Amniotic epithelial cell (primary cell): ENCODE measurements around the gene CDKAL1.
"Not testable (repeated sequence)": the region's sequence is repeated elsewhere in the genome, so short reads cannot be mapped to it uniquely, and the experiment has no call there.

Experiments used
- DNase-seq: peaks from one replicate; pipeline ENCODE4 v3.0.0-alpha.2; 2010; ENCODE audit warnings: low read depth

Gene CDKAL1

DNA sequence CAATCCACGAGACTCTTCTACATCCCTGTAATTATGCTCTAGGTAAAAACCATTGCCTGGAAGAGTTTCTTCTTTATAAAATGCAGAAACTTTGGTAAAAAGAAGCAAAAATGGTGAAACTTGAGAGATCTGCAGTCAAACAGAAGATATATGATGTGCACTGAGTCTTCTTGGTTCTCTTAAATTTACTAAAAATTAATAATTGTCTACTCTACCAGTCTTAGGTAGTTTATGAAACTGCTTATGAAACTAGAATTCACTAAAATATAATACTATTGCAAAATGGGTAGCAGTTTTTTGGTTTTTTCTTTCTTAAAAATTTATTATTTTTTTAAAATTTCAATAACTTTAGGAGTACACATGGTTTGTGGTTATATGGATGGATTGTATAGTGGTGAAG is 540.2 kb downstream of the CDKAL1 start:
- no peak for DNase-seq

DNA sequence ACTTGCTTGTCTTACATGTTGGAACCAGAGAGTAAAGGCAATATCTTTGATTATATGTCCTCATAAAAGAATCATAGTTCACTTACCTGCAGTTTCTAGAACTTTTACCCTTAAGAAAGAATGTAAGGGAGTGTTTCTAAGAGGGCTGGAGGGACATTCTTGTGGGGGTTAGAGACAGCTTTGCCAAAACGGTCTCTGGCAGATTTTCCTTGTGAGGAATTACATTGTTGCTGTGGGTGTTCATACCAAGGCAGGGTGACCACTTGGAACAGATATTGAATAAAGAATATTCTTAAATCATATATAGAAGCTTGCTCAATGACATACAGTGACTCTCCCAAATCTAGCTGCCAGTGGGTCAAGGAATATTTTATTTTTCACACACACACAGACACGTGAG is 541.7 kb downstream of the CDKAL1 start:
- no peak for DNase-seq

DNA sequence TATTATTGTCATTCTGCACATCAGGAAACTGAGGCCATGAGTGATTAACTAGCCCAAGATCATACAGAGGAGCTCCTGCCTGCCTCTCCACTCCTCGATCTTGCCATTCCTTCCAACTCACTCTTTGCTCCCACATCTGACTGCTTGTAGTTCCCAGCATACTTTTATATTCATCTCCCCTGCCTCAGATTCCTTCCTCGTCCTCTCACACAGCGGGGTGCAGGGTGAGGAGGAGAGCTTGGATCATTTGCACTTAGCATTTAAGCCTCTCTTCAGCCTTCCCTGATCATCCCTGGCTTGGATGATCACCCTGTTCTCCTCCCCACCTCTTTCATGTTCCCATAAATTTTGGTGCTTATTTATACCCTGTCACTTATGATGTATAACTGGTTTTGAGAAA is 544.2 kb downstream of the CDKAL1 start:
- no peak for DNase-seq

DNA sequence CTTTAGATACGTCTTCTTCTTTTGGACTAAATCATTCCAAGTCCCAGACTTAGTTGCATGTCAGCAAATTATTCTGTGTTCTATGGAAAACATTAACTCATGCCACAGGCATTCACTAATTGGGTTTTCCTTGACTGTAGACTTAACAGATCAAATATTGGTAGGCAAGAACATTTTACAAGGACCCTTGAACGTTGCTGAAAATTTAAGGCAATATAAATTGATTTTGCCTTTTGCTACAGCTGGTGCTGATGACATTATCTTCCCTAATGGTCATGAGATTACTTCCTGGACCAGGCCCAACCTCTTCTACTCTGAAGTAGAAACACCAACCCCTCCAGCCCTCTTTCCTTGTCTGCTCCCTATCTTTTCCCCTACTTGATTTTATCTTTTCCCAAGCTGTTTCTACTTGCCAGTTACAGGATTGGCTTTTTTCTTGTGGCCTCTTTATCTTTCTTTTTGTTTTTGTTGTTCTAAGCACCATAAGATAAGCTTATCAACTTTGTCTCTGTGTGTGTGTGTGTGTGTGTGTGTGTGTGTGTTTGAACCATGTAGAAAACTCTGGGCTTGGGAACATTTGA is 545.3 kb downstream of the CDKAL1 start:
- DNase-seq, result peak; percentile 58

DNA sequence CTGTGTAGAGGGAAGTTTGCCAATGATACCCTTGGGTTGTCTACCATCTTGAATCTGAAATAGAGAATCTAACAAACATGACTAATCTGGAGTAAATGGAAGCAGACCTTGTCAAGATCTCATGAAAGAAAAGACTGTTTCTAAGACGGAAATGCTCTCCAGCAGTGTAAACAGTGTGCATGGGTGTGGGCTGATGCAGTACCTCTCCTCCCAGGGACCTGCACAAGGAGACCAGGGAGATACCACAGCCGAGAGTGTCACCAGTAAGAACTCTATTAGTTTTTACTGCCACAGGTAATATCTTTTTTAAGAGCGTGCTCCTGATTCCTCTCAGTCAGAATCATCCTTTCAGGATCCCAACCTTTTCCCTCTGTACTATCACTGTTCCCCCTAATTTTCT is 546.0 kb downstream of the CDKAL1 start:
- no peak for DNase-seq

DNA sequence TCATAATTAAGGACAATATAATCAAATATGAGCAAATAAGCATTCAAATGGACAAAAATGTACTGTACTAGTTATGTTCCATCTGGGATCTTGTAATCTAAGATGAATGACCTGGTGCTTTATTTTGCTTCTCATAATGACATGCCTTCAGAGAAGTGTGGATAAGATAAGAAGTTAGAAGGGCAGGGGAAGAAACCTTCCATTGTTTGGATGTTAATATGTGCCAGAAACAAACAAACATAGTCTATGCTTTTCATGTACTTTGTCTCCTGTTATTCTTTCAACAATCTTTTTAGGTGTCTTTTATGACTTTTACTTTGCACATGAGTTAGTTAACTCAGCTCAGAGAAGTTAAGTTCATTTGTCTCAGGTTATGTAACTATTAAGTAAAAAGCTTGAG is 547.8 kb downstream of the CDKAL1 start:
- peak; percentile 3 for DNase-seq

DNA sequence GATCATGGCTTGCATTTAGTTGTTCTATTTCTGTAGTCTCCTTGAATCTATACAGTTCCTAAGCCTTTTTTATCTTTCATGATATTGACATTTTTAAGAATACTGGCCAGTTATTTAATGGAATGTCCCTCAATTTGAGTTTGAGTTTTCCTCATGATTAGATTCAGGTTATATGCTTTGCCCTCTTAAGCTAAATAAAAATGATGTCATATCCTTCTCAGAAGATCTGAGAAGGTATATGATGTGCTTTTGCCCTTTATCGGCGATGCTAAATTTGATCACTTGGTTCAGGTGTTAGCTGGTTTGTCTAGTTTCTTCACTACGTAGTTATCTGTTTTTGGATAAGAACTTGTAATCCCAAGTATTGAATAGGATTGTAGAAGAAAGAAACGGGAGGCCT is 549.5 kb downstream of the CDKAL1 start:
- DNase-seq, result no peak

DNA sequence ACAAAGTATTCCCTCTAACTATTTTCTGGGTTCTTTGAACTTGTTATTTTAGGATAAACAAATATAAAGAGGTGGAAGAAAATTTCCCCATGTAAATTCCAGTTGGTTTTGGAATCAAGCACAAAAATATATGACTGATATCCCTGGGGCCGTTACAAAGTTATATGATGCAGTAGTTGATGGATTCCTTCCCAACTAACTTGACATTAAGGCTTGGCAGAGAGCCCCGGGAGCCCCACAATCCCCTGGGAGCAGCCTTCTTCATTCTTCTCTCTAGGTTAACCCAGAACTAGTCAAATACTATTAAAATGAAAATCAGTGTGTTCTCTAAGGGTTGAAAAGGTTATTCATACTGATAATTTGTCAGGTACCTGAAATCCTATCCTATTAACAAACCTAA is 550.4 kb downstream of the CDKAL1 start:
- no peak for DNase-seq

DNA sequence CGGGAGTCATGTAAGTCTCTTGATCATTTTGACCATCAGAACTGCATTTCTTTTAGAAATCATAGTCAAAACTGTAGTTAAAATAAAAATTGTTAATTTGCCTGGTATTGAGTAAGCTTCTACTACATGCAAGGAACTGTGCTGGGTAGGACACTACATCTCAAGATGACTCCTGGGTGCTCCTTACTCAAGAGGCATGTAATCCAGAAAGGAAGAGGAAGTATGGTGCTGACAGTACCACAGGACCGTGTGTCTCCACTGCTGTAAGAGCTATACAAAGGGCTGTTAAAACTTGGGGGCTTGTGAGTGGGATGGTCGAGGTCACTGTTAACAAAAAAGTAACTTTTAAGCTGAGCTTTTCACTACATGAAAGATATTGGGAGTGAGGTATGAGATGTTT is 551.0 kb downstream of the CDKAL1 start:
- DNase-seq, result no peak

DNA sequence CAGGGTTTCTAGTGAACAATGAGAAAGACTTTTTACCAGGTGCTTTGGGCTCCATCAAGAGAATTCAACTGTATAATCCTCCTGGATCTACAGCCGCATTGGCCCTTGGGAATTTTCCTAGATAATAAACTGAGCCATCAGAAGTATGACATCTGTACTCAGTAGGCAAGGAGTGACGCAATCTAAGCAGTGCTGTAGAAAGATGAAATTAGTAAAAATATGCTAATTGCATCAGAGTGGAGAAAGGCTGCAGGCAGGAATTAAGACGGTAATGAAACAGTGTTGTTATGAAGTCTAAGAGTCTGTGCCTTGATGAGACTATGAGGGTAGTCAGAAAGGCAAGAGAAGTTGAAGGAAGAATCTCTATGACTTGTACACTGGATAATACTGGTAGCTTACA is 551.4 kb downstream of the CDKAL1 start:
- peak; percentile 14 for DNase-seq

DNA sequence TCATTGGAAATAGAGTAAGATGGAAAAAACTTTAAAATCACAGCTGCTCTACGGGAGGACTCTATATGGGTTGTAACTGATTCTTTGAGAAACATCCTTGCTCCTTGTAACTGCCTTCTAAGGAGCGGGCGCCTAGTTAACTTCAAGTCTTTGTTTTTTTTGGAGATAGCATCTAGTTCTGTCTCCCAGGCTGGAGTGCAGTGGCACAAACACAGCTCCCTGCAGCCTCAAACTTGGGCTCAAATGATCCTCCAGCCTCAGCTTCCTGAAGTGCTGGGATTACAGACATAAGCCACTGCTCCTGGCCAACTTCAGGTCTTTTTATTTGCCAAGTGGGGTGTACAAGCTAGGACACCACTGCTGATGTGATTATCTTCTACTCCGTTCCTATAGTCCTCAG is 552.9 kb downstream of the CDKAL1 start:
- DNase-seq, result no peak

DNA sequence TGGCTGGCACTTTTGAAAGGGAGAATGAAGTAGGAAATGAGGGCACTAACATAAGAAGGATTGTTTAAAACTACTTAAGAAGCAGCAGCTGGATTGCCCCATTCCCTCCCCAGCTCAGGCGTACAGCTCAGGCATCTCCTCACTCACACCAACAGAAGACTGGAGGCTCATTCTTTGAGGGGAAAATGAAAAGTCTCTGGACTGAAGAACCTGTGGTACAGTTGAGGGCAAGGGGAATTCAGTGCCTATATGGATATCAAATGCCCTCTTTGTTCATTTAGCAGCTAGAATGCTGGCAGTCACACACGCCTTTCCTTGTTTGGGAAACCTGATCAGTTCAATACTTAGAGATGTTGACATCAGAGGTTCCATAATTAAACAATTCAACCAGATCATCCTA is 557.2 kb downstream of the CDKAL1 start:
- no peak for DNase-seq

DNA sequence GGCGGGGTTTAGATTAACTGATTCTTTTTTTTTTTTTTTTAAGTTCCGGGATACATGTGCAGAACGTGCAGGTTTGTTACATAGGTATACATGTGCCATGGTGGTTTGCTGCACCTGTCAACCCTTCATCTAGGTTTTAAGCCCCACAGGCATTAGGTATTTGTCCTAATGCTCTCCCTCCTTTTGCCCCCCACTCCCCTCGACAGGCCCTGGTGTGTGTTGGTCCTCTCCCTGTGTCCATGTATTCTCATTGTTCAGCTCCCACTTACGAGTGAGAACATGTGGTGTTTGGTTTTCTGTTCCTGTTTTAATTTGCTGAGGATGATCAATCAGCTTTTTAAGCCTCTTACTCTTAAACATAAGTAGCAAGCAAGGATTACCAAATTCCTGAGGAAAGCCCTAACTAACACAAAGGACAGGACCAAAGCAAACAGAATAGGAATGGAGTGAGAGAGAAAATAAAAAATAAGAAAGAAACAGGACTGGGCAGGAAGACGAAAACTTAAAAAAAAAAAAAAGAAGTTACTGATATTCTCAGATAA is 558.0 kb downstream of the CDKAL1 start:
- not testable (repeated sequence) for DNase-seq

DNA sequence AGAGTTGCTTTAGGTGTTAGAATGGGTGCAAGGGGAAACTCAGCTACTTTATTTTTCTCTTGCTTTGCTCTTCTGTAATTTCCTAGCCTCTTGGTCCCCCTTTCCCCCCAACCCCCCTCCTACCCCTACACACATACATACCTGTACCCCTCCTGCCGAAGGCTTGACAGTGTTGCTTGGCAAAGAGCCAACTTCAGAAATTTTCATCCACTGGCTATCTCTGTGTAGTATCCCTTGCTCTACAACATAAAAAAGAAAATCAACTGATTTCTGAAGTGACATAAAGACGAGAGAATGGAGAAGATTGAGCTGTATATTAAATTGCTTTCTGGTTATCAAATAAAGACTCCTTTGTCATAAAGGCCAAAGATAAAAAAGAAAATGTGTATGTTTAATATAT is 561.2 kb downstream of the CDKAL1 start:
- no peak for DNase-seq

DNA sequence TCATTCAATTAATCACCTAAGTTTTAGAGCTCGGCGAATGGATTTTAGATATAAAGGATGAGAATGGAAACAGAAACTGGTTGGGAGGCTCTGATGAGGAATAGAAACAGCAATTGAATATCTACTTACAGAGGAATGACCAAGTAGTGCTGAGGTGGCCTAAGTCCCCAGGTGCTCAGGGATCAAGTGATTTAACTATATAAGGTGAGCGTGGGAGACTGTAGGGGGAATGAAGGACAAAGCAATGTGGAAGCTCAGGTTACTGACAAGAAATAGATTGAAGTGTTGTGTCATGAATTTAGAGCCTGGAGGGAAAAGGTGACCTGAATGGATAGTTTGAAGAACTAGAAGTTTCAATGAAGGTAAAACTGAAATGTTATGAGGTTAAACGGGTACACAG is 563.9 kb downstream of the CDKAL1 start:
- no peak for DNase-seq

DNA sequence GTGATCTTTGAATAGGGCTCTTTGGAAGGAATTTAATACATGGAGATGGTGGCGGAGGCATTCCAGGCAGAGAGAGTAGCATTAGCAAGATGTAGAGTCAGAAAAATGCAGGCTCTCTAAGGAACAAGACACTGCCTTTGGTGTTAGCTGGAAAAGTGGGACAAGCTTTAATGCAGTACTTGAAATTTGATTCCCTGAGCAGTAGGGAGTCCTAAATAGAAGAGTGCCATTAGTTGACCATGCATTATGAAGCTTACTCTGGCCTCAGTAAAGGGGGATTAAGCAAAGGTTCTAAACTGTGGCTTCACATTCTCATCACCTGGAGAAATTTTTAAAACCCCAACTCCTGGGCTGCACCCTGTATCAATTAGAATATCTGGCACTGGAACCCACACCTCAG is 564.5 kb downstream of the CDKAL1 start:
- DNase-seq, result no peak

DNA sequence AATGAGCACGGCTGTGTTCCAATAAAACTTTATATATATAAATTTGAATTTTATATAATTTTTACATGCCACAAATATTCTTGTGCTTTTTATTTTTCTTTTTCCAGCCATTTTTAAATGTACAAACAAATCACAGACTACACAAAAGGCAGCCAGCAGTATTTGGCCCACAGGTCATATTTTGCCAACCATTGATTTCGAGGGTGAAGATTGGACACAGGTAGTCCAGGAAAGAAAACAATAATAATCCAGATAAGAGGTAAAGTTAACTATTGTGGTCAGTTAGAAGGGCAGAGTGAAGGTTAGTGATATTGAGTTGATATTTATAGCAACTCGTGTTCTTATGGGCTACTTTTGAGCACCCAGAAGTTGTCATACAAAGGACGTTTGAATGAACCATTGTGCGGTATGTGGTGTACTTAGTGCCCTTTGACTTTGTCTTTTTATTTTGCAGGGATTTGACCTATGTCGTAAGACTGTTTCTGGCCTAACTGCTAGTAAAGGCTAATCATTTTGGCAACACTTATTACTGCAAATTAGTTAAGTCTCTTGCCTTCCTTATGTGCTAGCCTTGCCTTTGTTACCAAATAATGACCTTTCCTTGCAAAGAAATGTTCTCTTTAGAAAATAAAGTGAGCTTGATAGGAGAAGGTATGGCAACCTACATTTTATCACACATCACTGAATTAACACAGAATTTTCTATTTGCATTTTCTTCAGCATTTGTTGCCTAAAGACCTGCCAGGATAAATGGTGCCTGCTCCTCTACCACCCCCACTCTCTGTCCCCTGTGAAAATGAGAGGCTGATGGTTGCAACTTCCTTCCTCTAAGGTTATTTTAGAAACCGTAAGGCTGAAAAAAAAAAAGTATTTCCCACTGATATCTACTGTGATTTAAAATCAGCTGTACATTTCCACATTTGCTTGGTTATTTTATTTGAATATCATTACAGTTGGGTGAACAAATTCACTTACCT is 565.4 kb downstream of the CDKAL1 start:
- no peak for DNase-seq

DNA sequence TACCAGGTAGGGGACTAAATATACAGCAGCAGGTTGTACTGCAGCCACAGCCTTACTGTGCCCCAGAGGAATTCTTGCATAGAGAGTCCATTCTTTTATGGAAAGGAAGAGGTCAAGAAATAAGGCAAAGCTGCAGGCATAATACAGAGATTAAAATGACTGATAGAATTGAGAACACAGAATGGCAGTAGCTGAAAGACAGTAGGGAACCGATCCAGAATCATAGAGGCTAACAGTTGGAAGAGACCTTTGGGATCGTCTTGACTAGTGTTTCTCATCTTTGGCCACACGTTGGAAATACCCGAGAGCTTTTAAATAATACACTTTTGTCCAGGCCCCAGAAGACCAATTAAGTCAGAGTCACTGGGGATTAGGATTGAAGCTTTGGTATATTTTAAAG is 566.7 kb downstream of the CDKAL1 start:
- DNase-seq, result no peak

DNA sequence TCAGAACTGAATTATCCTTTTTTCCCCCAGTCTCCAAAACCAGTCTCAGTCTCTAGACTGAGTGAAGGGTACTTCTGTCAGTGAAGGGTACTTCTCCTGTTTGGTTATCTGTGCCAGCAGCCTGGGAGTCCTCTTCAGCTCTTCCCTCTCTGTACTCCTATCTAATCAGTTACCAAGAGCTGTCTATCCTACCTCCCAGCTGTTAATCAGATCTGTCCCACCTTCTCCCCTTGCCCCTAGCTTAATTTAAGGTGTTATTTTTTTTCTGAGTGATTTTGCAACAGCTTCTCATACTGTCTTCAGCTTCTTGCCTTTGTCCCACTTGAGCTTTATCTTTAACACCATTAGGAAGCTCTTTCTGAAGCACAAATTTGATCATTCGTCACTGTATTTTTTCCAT is 567.4 kb downstream of the CDKAL1 start:
- DNase-seq, result no peak

DNA sequence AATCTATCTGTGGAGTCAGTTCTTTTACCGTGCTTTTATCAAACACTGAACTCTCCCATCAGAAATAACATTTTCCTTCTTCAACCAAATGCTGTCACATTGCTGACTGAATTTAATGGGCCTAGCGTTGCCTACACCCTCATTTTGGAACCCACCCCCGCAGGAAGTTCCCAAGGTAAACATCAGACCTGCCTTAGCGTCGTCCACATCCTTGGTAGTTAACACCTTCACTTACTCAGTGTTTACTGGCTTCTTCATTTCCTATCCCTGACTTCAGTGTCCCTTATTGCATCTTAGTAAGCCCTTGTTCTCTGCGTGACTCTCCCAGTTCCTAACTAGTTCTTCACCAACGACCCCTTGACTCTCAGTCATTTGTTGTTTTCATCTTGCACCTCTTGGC is 567.9 kb downstream of the CDKAL1 start:
- no peak for DNase-seq

DNA sequence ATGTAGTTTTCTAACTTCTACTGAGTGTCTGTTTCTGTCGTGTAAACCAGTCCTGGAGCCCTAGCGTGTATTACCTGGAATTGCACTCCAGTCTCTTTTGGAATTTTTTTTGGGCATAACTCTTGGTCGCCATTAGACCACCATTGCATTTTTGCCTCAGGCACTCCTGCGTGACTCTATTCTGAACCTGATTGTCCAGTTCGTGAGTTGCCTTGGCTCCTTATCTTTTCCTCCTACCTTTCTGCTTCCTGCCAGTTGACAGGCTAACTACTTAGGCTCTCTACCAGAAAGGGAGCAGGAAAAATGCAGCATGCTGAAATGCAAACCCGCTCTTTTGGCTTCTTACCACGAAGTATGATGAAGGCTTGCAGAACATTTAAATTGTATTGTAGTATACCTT is 568.4 kb downstream of the CDKAL1 start:
- no peak for DNase-seq

DNA sequence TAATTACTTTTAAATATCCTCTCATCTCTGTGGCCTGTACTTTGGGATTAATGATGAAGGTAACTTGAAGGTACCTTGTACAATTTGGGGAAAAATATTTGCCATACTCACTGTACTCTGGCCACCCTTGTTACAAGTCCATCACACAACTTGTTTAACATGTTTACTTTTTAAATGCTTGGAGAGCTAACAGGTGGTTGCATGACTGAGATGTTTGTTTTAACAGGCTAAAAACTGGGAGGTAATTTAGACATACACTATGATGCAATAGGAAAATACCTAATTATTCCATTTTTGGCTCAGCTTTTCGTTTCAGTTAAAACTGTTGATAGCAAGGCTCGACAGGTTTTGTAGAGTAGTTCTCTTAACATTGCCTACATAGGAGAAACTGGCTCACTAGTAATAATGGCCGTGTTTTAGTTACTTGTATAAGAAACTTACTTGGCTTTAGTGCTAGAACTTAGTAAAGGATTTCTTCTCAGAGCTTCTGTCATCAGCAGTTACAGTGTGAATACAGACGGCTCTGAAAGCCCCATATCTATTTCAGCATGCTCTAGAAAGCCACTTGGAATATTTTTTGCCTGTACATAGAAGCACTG is 569.5 kb downstream of the CDKAL1 start:
- DNase-seq, result no peak

DNA sequence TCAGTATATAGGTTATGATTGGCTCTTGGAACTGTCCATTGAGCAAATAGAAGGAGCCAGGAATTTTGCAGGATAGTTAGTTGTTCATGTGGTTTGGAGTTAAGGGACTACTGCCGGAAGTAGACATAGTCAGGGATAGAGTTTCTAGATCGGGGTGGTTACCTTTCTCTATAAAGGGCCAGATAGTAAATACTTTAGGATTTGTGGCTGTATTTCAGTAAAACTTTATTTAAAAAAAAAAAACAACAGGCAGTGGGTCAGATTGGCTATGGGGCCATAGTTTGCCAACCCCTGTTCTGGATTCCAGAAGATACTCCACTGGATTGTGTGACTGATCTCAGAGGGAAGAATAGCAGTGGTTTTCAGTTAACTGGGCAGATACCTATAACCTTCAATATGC is 570.0 kb downstream of the CDKAL1 start:
- no peak for DNase-seq
